H9 (cell line): ENCODE results near the gene THRB. TPM values are rescaled to one million over a fixed set of nuclear protein-coding genes. Genes with fewer than 3 reads are reported as not detected.

Experiments
- DNase-seq: peaks from one replicate; pipeline ENCODE4 v3.0.0-alpha.2; 2017
- H2AFZ ChIP-seq: one replicate; pipeline ENCODE4 v1.6.1; 2013; ENCODE audit warnings: mild to moderate bottlenecking, low read length, control low read depth, moderate library complexity
- H2AK5ac ChIP-seq: 2 replicates; pipeline ENCODE4 v1.6.1; 2013; ENCODE audit warnings: low read length, control low read depth, mixed read lengths; ENCODE audit not compliant: insufficient read length
- H2BK120ac ChIP-seq: one replicate; pipeline ENCODE4 v1.6.1; 2013; ENCODE audit warnings: low read depth, mild to moderate bottlenecking, low read length, control low read depth, inconsistent platforms; ENCODE audit not compliant: poor library complexity, severe bottlenecking
- H2BK12ac ChIP-seq: 2 replicates; pipeline ENCODE4 v1.6.1; 2013; ENCODE audit warnings: low read length, control low read depth, mixed read lengths, low read depth; ENCODE audit not compliant: insufficient read length
- H2BK15ac ChIP-seq: 2 replicates; pipeline ENCODE4 v1.6.1; 2013; ENCODE audit warnings: low read depth, low read length, control low read depth
- H2BK20ac ChIP-seq: one replicate; pipeline ENCODE4 v1.6.1; 2013; ENCODE audit warnings: low read depth, mild to moderate bottlenecking, low read length, control low read depth, inconsistent platforms; ENCODE audit not compliant: poor library complexity, severe bottlenecking
- H2BK5ac ChIP-seq: 2 replicates; pipeline ENCODE4 v1.6.1; 2013; ENCODE audit warnings: low read length, control low read depth, mixed read lengths; ENCODE audit not compliant: insufficient read length
- H3K14ac ChIP-seq: 2 replicates; pipeline ENCODE4 v1.6.1; 2013; ENCODE audit warnings: low read length, control low read depth; ENCODE audit not compliant: insufficient read depth
- H3K18ac ChIP-seq: 2 replicates; pipeline ENCODE4 v1.6.1; 2013; ENCODE audit warnings: low read depth, mild to moderate bottlenecking, mixed read lengths, low read length, control low read depth; ENCODE audit not compliant: insufficient read length
- H3K23ac ChIP-seq: 2 replicates; pipeline ENCODE4 v1.6.1; 2013; ENCODE audit warnings: low read length, control low read depth, mixed read lengths, low read depth; ENCODE audit not compliant: insufficient read length
- H3K23me2 ChIP-seq: 2 replicates; pipeline ENCODE4 v1.6.1; 2013; ENCODE audit warnings: low read depth, mild to moderate bottlenecking, mixed read lengths, low read length, control low read depth; ENCODE audit not compliant: insufficient read length, poor library complexity, severe bottlenecking
- H3K27ac ChIP-seq: 2 replicates; pipeline ENCODE4 v1.5.1; 2013; ENCODE audit warnings: low read length, control low read depth, mixed read lengths, low read depth; ENCODE audit not compliant: insufficient read length
- H3K27me3 ChIP-seq: 2 replicates; pipeline ENCODE4 v1.6.1; 2013; ENCODE audit warnings: low read length, control low read depth, inconsistent platforms; ENCODE audit not compliant: insufficient read depth
- H3K4ac ChIP-seq: 2 replicates; pipeline ENCODE4 v1.6.1; 2013; ENCODE audit warnings: low read depth, mild to moderate bottlenecking, control low read depth, inconsistent platforms, low read length, moderate library complexity
- H3K4me1 ChIP-seq: 2 replicates; pipeline ENCODE4 v1.6.1; 2013; ENCODE audit warnings: low read length, control low read depth, inconsistent platforms; ENCODE audit not compliant: insufficient read depth
- H3K4me2 ChIP-seq: 2 replicates; pipeline ENCODE4 v1.6.1; 2013; ENCODE audit warnings: low read length, control low read depth, mixed read lengths; ENCODE audit not compliant: insufficient read length, insufficient read depth
- H3K56ac ChIP-seq: 2 replicates; pipeline ENCODE4 v1.6.1; 2013; ENCODE audit warnings: low read depth, mild to moderate bottlenecking, mixed read lengths, low read length, control low read depth; ENCODE audit not compliant: insufficient read length
- H3K79me1 ChIP-seq: 2 replicates; pipeline ENCODE4 v1.6.1; 2013; ENCODE audit warnings: low read depth, mild to moderate bottlenecking, moderate library complexity, low read length, control low read depth, inconsistent platforms; ENCODE audit not compliant: insufficient read depth, poor library complexity, severe bottlenecking
- H3K79me2 ChIP-seq: 2 replicates; pipeline ENCODE4 v1.6.1; 2013; ENCODE audit warnings: low read length, control low read depth, inconsistent platforms; ENCODE audit not compliant: insufficient read depth
- H3K9ac ChIP-seq: 2 replicates; pipeline ENCODE4 v1.6.1; 2013; ENCODE audit warnings: low read length, control low read depth, mixed read lengths; ENCODE audit not compliant: insufficient read length; ENCODE audit errors: extremely low read depth
- H3K9me3 ChIP-seq: one replicate; pipeline ENCODE4 v1.6.1; 2013; ENCODE audit warnings: low read depth, low read length, inconsistent platforms; ENCODE audit not compliant: control insufficient read depth
- H3T11ph ChIP-seq: one replicate; pipeline ENCODE4 v1.6.1; 2013; ENCODE audit warnings: mild to moderate bottlenecking, low read length, control low read depth, inconsistent platforms
- H4K20me1 ChIP-seq: one replicate; pipeline ENCODE4 v1.6.1; 2013; ENCODE audit not compliant: control insufficient read depth, insufficient read length, insufficient read depth
- H4K5ac ChIP-seq: 2 replicates; pipeline ENCODE4 v1.6.1; 2013; ENCODE audit warnings: low read depth, mild to moderate bottlenecking, mixed read lengths, low read length, control low read depth; ENCODE audit not compliant: insufficient read length
- H4K8ac ChIP-seq: replicated peaks from 2 replicates; pipeline ENCODE4 v1.6.1; 2013; ENCODE audit warnings: low read length, control low read depth, mixed read lengths, low read depth; ENCODE audit not compliant: insufficient read length
- H4K91ac ChIP-seq: 2 replicates; pipeline ENCODE4 v1.6.1; 2013; ENCODE audit warnings: low read depth, mild to moderate bottlenecking, moderate library complexity, mixed read lengths, low read length, control low read depth; ENCODE audit not compliant: insufficient read length
- H3K27ac Mint-ChIP-seq, 3 experiments: 2 replicates in 2 of 3; 3 replicates in 1 of 3; pipeline ENCODE4 v1.8.0; 2020 to 2021; ENCODE audit warnings: mixed read lengths in 3 of 3, mild to moderate bottlenecking in 1 of 3, moderate library complexity in 1 of 3
- H3K27me3 Mint-ChIP-seq: 2 replicates; pipeline ENCODE4 v1.8.0; 2021; ENCODE audit warnings: low read depth, mild to moderate bottlenecking, moderate library complexity, mixed read lengths
- H3K36me3 Mint-ChIP-seq, 3 experiments: 2 replicates in 2 of 3; 3 replicates in 1 of 3; pipeline ENCODE4 v1.8.0; 2020 to 2021; ENCODE audit warnings: low read depth in 3 of 3, mixed read lengths in 3 of 3; ENCODE audit not compliant: insufficient read depth in 1 of 3
- H3K4me1 Mint-ChIP-seq, 2 experiments: 2 replicates each; pipeline ENCODE4 v1.8.0; 2020; ENCODE audit warnings: mixed read lengths in 2 of 2
- H3K4me3 Mint-ChIP-seq, 2 experiments: 2 replicates in 1 of 2; 3 replicates in 1 of 2; pipeline ENCODE4 v1.8.0; 2020 to 2021; ENCODE audit warnings: mild to moderate bottlenecking in 2 of 2, mixed read lengths in 2 of 2, moderate library complexity in 1 of 2
- H3K9me3 Mint-ChIP-seq, 2 experiments: 2 replicates in 1 of 2; 3 replicates in 1 of 2; pipeline ENCODE4 v1.8.0; 2020; ENCODE audit warnings: mild to moderate bottlenecking in 2 of 2, mixed read lengths in 2 of 2, moderate library complexity in 1 of 2
- CTCF ChIP-seq: fragments of 200-600 bp; sonication (generic); conservative IDR thresholded peaks from 3 replicates; pipeline ENCODE4 v1.8.0; 2021; ENCODE audit warnings: antibody characterized with exemption, mild to moderate bottlenecking
- WGBS: extraction: QIAGEN DNeasy Blood & Tissue Kit; methylation state at CpG from one replicate; pipeline ENCODE4 v1.1.7; 2013; ENCODE audit warnings: missing lambda C conversion rate, low lambda C conversion rate, mixed read lengths; ENCODE audit not compliant: insufficient read length; ENCODE audit errors: extremely low coverage; 5-methylcytosine and 5-hydroxymethylcytosine counted together
- total RNA-seq: library from RNA; stranded (reverse); gene quantifications from 2 replicates; pipeline ENCODE4 v1.2.1, GENCODE V29; 2021

THRB gene
- total RNA-seq, 1 experiment from 2014 or later, result 8.6 TPM

- no peaks in the 10 kb centered on the region for H3K27me3 Mint-ChIP-seq
- TF ChIP-seq CTCF, result no peak
- Histone ChIP-seq H2BK12ac (no peak overlapping the region), H2BK15ac (no peak overlapping the region), H3K18ac (no peak overlapping the region), H4K20me1 (no peaks in the 10 kb centered on the region), H3K27me3 (no peaks in the 10 kb centered on the region), H4K91ac (no peak overlapping the region), H2BK120ac (no peak overlapping the region), H2AFZ (no peak overlapping the region), H2AK5ac (no peak overlapping the region), H3K4me1 (no peaks in the 10 kb centered on the region), H3K23me2 (no peaks in the 10 kb centered on the region), H3K9me3 (no peaks in the 10 kb centered on the region), H3K4ac (no peak overlapping the region), H2BK5ac (no peak overlapping the region), H3K14ac (no peak overlapping the region), H3K9ac (no peak overlapping the region), H3K79me1 (no peaks in the 10 kb centered on the region), H3T11ph (no peak overlapping the region), H3K79me2 (no peaks in the 10 kb centered on the region), H3K56ac (no peak overlapping the region), H4K8ac (no peak overlapping the region), H4K5ac (no peak overlapping the region), H2BK20ac (no peak overlapping the region), H3K4me2 (no peak overlapping the region), H3K23ac (no peak overlapping the region), H3K27ac (no peak overlapping the region)
- H3K9me3 Mint-ChIP-seq, result no peaks in the 10 kb centered on the region
- no CpG with 5 or more reads among the region's 9 CpGs for WGBS
- H3K36me3 Mint-ChIP-seq, result no peaks in the 10 kb centered on the region
- H3K27ac Mint-ChIP-seq, result peak overlapping the region in 1 of 3 experiments; percentile 55; a peak in 1 of 7 replicates
- H3K4me1 Mint-ChIP-seq, result peaks cover 3 to 7% of the 10 kb centered on the region in 2 experiments; a peak in 2 of 4 replicates
- DNase-seq, result no peak
- no peak overlapping the region for H3K4me3 Mint-ChIP-seq
These were observed 121.3 kb downstream of the THRB start for GRCh38 chr3:24373198-24373959.
